Choroid plexus epithelial cell (primary cell): Measurements from ENCODE around the gene DRC7.

Experiments
- DNase-seq: peaks from one replicate; pipeline ENCODE4 v3.0.0-alpha.2; 2010; ENCODE audit warnings: low read depth
- H3K4me3 ChIP-seq: 2 replicates; pipeline ENCODE4 v1.5.1; 2011; ENCODE audit warnings: low read depth, mild to moderate bottlenecking, control low read depth, low read length, moderate library complexity
- TF ChIP-seq, protein P1 (sequence below): conservative IDR thresholded peaks from 2 replicates; pipeline ENCODE4 v1.5.1; 2011; ENCODE audit warnings: low read depth, mild to moderate bottlenecking, control low read depth, inconsistent platforms, low read length, moderate library complexity

Gene DRC7

DNA sequence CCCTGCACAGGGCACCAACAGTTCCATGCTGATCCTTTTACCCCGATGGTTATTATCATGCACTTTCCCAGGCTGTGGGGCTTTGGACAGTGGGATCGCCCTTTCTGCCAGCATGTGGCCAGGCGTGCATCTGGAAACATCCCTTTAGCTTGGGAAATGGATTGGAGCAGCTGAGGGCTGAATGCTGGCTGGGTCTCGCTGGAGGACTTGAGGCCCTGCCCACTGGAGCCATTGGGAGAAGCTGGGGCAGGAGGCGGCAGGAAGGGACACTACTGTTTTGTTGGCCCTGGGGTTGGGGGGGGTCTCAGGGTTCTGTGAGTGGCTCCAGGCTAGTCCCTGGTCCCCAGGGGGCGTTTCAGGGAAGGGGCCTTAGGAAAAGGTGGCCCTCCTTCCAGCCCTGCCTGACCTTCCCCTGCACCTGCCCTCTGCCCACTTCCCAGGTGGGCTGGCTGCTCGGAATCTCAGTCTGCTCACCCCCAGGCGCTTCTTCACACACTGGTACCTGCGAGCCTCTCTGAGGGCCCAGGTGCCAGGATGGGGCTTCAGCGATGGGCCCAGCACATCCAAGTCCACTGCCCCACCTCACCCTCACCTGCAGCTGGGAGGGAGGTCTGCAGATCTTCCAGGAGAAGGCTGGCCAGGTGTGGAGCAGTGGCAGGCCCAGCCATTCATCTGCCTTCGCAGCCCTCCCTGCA is 28.1 kb upstream of the DRC7 start:
- TF ChIP-seq, protein P1, sequence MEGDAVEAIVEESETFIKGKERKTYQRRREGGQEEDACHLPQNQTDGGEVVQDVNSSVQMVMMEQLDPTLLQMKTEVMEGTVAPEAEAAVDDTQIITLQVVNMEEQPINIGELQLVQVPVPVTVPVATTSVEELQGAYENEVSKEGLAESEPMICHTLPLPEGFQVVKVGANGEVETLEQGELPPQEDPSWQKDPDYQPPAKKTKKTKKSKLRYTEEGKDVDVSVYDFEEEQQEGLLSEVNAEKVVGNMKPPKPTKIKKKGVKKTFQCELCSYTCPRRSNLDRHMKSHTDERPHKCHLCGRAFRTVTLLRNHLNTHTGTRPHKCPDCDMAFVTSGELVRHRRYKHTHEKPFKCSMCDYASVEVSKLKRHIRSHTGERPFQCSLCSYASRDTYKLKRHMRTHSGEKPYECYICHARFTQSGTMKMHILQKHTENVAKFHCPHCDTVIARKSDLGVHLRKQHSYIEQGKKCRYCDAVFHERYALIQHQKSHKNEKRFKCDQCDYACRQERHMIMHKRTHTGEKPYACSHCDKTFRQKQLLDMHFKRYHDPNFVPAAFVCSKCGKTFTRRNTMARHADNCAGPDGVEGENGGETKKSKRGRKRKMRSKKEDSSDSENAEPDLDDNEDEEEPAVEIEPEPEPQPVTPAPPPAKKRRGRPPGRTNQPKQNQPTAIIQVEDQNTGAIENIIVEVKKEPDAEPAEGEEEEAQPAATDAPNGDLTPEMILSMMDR, result no peak
- DNase-seq, result no peak

DNA sequence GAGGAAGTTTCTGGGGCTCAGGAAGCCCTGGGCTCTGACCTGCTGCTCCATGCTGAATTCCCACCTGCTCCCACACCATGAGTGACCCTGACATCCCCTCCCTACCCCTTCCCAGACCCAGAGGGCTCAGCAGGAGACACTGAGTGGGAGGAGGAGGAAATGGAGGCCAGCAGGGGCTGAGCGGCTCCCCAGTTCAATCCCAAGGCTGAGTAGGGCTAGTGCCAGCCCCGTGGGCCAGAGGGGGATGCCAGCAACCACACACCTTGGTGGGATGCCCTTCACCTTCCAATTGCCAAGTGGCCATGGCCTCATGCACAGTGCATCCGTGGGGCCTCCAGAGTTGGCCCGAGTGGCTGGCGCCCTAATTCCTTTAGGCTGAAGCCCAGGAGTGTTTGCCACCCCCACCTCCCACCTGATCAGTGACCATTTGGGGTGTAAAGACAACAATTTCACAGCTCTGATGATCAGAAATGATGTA is 27.5 kb upstream of the DRC7 start:
- TF ChIP-seq, protein P1, result no peak
- H3K4me3 ChIP-seq, result no peak overlapping the region
- no peak for DNase-seq

More for the DNA sequence above, 28.1 kb upstream of the DRC7 start:
- H3K4me3 ChIP-seq, result no peak overlapping the region

DNA sequence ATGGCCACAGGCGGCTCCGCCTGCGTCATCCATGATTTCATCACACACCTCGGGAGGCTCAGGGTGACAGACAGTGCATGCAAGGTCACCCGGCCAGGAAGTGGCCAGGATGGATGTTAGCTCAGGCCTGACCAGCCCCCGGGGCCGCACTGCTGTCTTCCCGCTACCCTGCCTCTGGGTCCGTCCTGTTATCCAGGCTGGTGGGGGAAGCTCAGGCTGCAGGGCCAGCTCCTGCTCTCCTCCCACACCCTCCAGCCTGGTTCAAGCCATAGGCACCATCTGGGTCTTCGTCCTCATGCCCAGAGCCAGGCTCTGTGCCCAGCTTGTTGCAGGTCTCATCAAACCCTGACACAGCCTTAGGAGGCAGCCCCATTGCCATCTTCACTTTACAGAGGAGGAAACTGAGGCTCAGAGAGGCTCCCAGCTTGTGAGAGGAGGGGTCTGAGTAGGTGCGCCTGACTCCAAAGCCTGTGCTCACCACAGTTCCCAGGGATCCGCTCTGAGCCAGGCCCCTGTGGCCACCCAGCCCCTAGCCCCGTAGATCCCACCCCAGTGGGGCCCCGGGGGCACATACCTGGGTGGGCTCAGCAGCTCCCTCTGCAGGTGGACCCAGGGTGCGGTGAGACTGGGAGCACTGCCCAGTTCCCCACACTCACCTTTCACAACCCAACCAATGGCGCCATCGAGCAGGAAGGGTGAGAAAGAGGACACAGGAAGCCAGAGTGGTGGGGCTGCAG is 26.9 kb upstream of the DRC7 start:
- no peak overlapping the region for H3K4me3 ChIP-seq
- DNase-seq, result peak; percentile 93
- TF ChIP-seq, protein P1, result peak; percentile 49

DNA sequence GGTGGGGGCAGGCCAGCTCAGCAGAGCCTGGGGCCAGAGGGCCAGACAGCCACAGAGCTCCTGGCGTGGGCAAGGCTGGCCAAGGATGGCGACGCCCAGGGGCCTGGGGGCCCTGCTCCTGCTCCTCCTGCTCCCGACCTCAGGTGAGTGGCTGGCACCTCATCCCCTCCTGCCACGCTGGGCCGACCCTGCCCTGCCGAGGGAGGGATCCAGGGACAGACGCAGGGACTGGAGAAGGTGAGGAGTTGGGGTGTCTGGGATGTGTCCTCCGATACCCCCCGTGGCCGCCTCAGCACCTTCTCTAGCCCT is 26.4 kb upstream of the DRC7 start, which contains the start of gene ADGRG3:
Gene ADGRG3, plus strand, starts transcription at position 44 of the 309 bp plus-strand sequence. Its CDS starts 42 bp downstream, at position 86.
- H3K4me3 ChIP-seq, result no peak within 1 kb of the TSS
- no peak for DNase-seq
- TF ChIP-seq, protein P1, result no peak

DNA sequence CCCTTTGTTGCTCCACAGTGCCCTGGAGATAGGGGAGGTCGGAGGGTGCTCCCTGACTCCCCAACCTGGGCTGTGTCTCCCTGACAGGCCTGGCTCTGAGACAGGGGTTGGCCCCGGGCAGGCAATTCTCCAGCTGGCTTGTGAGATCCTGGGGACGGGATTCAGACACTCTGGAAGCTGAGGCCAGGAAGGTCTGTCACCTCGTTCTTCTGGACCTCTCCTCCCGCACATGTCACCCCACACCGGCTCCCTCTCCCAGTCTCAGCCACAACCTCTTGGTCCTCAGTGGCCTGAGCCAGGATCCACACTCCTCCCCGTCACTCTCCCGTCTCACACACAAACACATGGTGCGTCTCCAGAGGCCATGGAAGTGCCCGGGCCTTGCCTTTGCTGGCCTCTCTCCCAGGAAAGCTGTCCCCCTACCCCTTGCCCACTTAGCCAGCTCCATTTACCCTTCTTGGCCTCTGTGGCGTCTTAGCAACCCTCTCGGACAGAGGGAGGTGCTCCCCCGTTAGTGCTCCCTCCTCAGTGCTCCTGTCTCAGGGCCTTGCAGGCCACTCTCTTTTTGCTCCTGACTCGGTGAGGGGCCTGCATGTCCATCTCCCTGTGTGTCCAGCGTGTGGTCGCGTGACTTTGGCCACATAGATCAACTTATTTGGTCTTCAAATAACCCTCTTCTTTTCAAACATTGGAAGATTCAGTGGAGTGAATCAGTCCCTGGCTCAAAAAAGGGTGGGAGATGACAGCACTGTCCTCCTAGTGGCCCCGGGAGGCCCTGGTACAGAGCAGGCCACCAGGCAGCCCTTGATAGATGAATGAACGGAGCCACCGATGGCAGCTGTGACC is 25.8 kb upstream of the DRC7 start:
- DNase-seq, result no peak
- no peak overlapping the region for H3K4me3 ChIP-seq
- TF ChIP-seq, protein P1, result no peak

DNA sequence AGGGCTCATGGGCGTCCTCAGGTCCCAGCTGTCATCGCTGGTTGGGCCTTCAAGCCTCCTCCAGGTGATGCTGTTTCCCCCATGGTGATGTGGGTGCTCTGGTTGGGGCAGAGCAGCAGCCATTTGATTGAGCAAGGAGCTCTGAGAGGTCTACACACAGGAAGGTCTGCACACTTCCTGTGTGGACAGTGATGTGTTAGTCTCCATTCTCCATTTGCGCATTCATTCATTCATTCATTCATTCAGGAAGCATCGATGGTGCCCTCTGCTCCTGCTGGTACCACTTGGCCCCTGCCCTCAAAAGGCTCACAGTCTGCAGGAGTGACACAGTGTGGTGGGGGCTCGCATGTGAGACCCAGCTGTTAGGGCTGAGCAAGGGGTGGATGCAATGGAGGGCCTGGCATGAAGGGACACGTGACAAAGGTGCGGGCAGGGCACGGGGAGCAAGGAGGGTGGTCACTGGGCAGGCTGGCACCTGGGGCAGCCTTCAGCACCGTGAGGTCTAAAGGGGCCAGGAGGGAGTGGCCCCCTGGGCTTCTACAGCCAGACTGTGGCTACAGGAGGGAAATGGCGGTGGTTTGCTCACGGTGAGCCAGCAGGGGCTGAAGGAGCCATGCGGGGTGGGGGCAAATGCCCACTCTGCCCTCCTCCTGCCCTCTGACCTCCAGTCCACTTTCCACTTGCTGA is 25.0 kb upstream of the DRC7 start:
- no peak overlapping the region for H3K4me3 ChIP-seq
- TF ChIP-seq, protein P1, result no peak
- DNase-seq, result no peak
